HepG2 (cell line): Measurements from ENCODE around the gene ANKRD66. TPM values are rescaled to one million over a fixed set of nuclear protein-coding genes. Genes with fewer than 3 reads are reported as not detected.

Experiments
- ATAC-seq: fragments of 200-7000 bp; cut with Tn5 transposase; 3 replicates; pipeline ENCODE4 v1.9.1; 2020; ENCODE audit warnings: mild to moderate bottlenecking, moderate library complexity
- BruUV-seq: library from RNA; stranded (reverse); fragments of 400-500 nt; replicated peaks from 2 replicates; lab custom pipeline; 2021; lab: Mats Ljungman, UMichigan
- CTCF ChIA-PET: fragments of 300-600 bp; formaldehyde crosslinking; extraction: SDS; loops from one replicate; lab custom pipeline; 2021; ENCODE audit warnings: low total read pairs, inconsistent platforms, low intra/inter-chr PET ratio; lab: Yijun Ruan, JAX
- POLR2A ChIA-PET: fragments of 350-600 bp; sonication (Branson Sonifier 250); formaldehyde crosslinking; loops from one replicate; lab custom pipeline; 2020; ENCODE audit warnings: antibody characterized with exemption, inconsistent platforms; lab: Yijun Ruan, JAX
- DNase-seq: peaks from one replicate; pipeline ENCODE4 v3.0.0-alpha.2; 2015; ENCODE audit warnings: low spot score
- FAIRE-seq: peaks from 3 replicates; lab custom pipeline; 2011; peaks lifted over from hg19 to GRCh38; lab: Jason Lieb, UNC
- H2AFZ ChIP-seq: one replicate; pipeline ENCODE4 v1.6.1; 2011; ENCODE audit warnings: low read length, inconsistent platforms
- H3K27ac ChIP-seq: fragments of 300-600 bp; 3 replicates; pipeline ENCODE4 v1.8.0; 2011; ENCODE audit warnings: mixed run types, mild to moderate bottlenecking, mixed read lengths, low read length, inconsistent platforms; ENCODE audit not compliant: insufficient read depth; ENCODE audit errors: extremely low read length
- H3K27me3 ChIP-seq, 2 experiments: fragments of 200-600 bp in 1 of 2; 2 replicates in 1 of 2; 3 replicates in 1 of 2; pipeline versions ENCODE4 v1.6.0 to v1.8.0; 2011; ENCODE audit warnings: low read length in 2 of 2, mild to moderate bottlenecking in 2 of 2, moderate library complexity in 2 of 2, inconsistent platforms in 1 of 2; ENCODE audit not compliant: insufficient read depth in 2 of 2, control insufficient read depth in 1 of 2
- H3K36me3 ChIP-seq, 2 experiments: fragments of 200-600 bp in 1 of 2; replicated peaks in 1 of 2; 2 replicates in 1 of 2; 3 replicates in 1 of 2; pipeline versions ENCODE4 v1.5.1 to v1.8.0; 2011; ENCODE audit warnings: low read length in 2 of 2, inconsistent platforms in 1 of 2; ENCODE audit not compliant: insufficient read depth in 2 of 2, control insufficient read depth in 1 of 2
- H3K4me1 ChIP-seq: 2 replicates; pipeline ENCODE4 v1.5.1; 2012; ENCODE audit warnings: low read length, inconsistent platforms; ENCODE audit not compliant: insufficient read depth
- H3K4me2 ChIP-seq: 2 replicates; pipeline ENCODE4 v1.6.0; 2011; ENCODE audit warnings: low read depth, low read length, inconsistent platforms
- H3K4me3 ChIP-seq, 3 experiments: fragments of 200-600 bp in 1 of 3; sonication (generic), shearing (Covaris generic) in 1 of 3; replicated peaks in 1 of 3; 2 replicates each; pipeline ENCODE4 v1.5.1; 2011 to 2016; ENCODE audit warnings: low read length in 3 of 3, inconsistent platforms in 2 of 3, low read depth in 2 of 3, mild to moderate bottlenecking in 2 of 3, control low read depth in 1 of 3, mixed read lengths in 1 of 3; ENCODE audit not compliant: insufficient read depth in 1 of 3
- H3K79me2 ChIP-seq: one replicate; pipeline ENCODE4 v1.6.1; 2011; ENCODE audit warnings: low read length, inconsistent platforms; ENCODE audit not compliant: insufficient read depth
- H3K9ac ChIP-seq: 2 replicates; pipeline ENCODE4 v1.6.0; 2011; ENCODE audit warnings: mild to moderate bottlenecking, low read depth, low read length, inconsistent platforms; ENCODE audit not compliant: insufficient read depth
- H3K9me3 ChIP-seq: 2 replicates; pipeline ENCODE4 v1.5.1; 2012; ENCODE audit warnings: mild to moderate bottlenecking, low read length
- H4K20me1 ChIP-seq: 2 replicates; pipeline ENCODE4 v1.6.0; 2011; ENCODE audit warnings: inconsistent platforms, mild to moderate bottlenecking, low read length, moderate library complexity; ENCODE audit not compliant: insufficient read depth
- KLF13 ChIP-seq: sonication (generic); formaldehyde crosslinking; IDR thresholded peaks from 2 replicates; pipeline ENCODE4 v1.4.0; 2020; ENCODE audit warnings: mild to moderate bottlenecking, missing genetic modification reagents
- NKX3-1 ChIP-seq: sonication (generic); formaldehyde crosslinking; IDR thresholded peaks from 2 replicates; pipeline ENCODE4 v1.5.0; 2020; ENCODE audit warnings: missing genetic modification reagents
- SP5 ChIP-seq: IDR thresholded peaks from 2 replicates; pipeline ENCODE4 v1.6.1; 2016; ENCODE audit warnings: low read depth, borderline replicate concordance
- SRF ChIP-seq: IDR thresholded peaks from 2 replicates; pipeline ENCODE4 v1.6.1; 2011; ENCODE audit warnings: mild to moderate bottlenecking, low read depth, low read length, moderate library complexity
- ZNF20 ChIP-seq: sonication (generic); formaldehyde crosslinking; IDR thresholded peaks from 2 replicates; pipeline ENCODE4 v1.4.0; 2020; ENCODE audit warnings: mild to moderate bottlenecking, moderate library complexity, missing genetic modification reagents
- ZNF224 ChIP-seq: sonication (generic); formaldehyde crosslinking; IDR thresholded peaks from 2 replicates; pipeline ENCODE4 v1.5.0; 2020; ENCODE audit warnings: mild to moderate bottlenecking, missing genetic modification reagents
- ZNF383 ChIP-seq: sonication (generic); formaldehyde crosslinking; IDR thresholded peaks from 2 replicates; pipeline ENCODE4 v1.4.0; 2020; ENCODE audit warnings: missing genetic modification reagents, mild to moderate bottlenecking, borderline replicate concordance
- WGBS: methylation state at CpG from one replicate; pipeline ENCODE4 v1.1.6; 2017; ENCODE audit warnings: low lambda C conversion rate; 5-methylcytosine and 5-hydroxymethylcytosine counted together
- in situ Hi-C: cut with HindIII; loops from 2 replicates; pipeline ENCODE4 v1.10.0; 2017; ENCODE audit warnings: low pct_unique_long_range_greater_than_20kb; ENCODE audit not compliant: extremely low pct_ligation_motif_present
- intact Hi-C: fragments of 100-400 bp; cut with micrococcal nuclease; formaldehyde crosslinking; loops from one replicate; pipeline ENCODE4 v1.10.0; 2022; ENCODE audit not compliant: unreplicated experiment
- polyA plus RNA-seq, 8 experiments: library from polyadenylated mRNA; depleted of rRNA in 3 of 8; stranded (reverse) in 7 of 8; unstranded in 1 of 8; fragments of >200 nt; fragmentation: Illumina TruSeq in 4 of 8; extraction: Trizol in 4 of 8; gene quantifications; 2 replicates each; pipeline versions ENCODE4 v1.2.1 to v1.2.3, GENCODE V29; 2011 to 2016; ENCODE audit warnings: low read depth in 4 of 8, missing spikeins in 1 of 8, mixed read lengths in 1 of 8; ENCODE audit not compliant: insufficient read depth in 1 of 8
- total RNA-seq, 5 experiments: library from RNA; depleted of rRNA; stranded (reverse); fragments of >200 nt; fragmentation: Illumina TruSeq; extraction: Trizol; gene quantifications; 2 replicates each; pipeline ENCODE4 v1.2.3, GENCODE V29; 2016; ENCODE audit warnings: low read depth in 1 of 5
- TF ChIP-seq, protein P1 (sequence below): sonication (generic); formaldehyde crosslinking; IDR thresholded peaks from 2 replicates; pipeline ENCODE4 v1.4.0; 2020; ENCODE audit warnings: missing genetic modification reagents
- TF ChIP-seq, protein P2 (sequence below): IDR thresholded peaks from 2 replicates; pipeline ENCODE4 v1.6.1; 2016; ENCODE audit warnings: missing biosample characterization, missing genetic modification reagents, low read depth
- TF ChIP-seq, protein P3 (sequence below): sonication (generic); formaldehyde crosslinking; IDR thresholded peaks from 2 replicates; pipeline ENCODE4 v1.4.0; 2020; ENCODE audit warnings: missing genetic modification reagents
- TF ChIP-seq, protein P4 (sequence below): IDR thresholded peaks from 2 replicates; pipeline ENCODE4 v1.6.1; 2016; ENCODE audit warnings: mild to moderate bottlenecking, missing biosample characterization, missing genetic modification reagents
- TF ChIP-seq, protein P5 (sequence below): sonication (generic); formaldehyde crosslinking; IDR thresholded peaks from 2 replicates; pipeline ENCODE4 v1.5.1; 2020; ENCODE audit warnings: missing genetic modification reagents, mild to moderate bottlenecking, borderline replicate concordance
- TF ChIP-seq, protein P6 (sequence below): conservative IDR thresholded peaks from 2 replicates; pipeline ENCODE4 v1.6.1; 2018; ENCODE audit warnings: missing genetic modification reagents

ANKRD66 gene
- total and polyA plus RNA-seq, 2 of the 13 experiments (the other 11 are each of a cell fraction or from before 2014, with no cell fraction given) = not detected

DNA sequence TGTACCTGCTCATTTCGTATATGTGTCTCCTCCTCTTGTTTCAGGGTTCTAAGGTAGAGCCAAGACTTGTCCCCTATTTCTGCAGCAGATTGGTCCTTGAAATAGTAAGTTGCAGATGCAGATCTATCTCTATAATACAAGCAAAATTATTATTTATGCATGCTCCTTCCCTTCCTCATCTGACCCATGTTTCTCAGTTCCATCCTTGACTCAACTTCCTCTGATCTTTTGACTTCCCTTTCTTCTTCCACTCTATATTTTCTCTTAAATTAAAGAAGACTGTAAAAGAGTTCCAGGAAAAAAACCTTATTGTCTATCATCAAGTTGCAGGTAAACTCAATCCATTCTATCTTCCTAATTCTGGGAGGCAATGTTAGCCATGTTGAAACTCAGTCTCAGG lies 35.2 kb upstream of the ANKRD66 start:
- H3K4me2 ChIP-seq = no peak overlapping the region
- POLR2A ChIA-PET = no interaction called here
- CTCF ChIA-PET = no interaction called here
- FAIRE-seq (no peak), ATAC-seq (no peak), DNase-seq (no peak)
- H3K4me3 ChIP-seq = no peak overlapping the region
- no peaks in the 10 kb centered on the region for H3K4me1 ChIP-seq
- H4K20me1 ChIP-seq = no peaks in the 10 kb centered on the region
- H3K27ac ChIP-seq = no peak overlapping the region
- in situ Hi-C loops = no loop called here
- H3K9ac ChIP-seq = no peak overlapping the region
- H2AFZ ChIP-seq = no peak overlapping the region
- H3K79me2 ChIP-seq = no peaks in the 10 kb centered on the region
- H3K36me3 ChIP-seq = no peaks in the 10 kb centered on the region
- H3K9me3 ChIP-seq = no peaks in the 10 kb centered on the region
- BruUV-seq = no TSS peak
- no peak for TF ChIP-seq NKX3-1 (CRISPR knock-in tag)
- TF ChIP-seq SRF = no peak
- TF ChIP-seq, protein P1, sequence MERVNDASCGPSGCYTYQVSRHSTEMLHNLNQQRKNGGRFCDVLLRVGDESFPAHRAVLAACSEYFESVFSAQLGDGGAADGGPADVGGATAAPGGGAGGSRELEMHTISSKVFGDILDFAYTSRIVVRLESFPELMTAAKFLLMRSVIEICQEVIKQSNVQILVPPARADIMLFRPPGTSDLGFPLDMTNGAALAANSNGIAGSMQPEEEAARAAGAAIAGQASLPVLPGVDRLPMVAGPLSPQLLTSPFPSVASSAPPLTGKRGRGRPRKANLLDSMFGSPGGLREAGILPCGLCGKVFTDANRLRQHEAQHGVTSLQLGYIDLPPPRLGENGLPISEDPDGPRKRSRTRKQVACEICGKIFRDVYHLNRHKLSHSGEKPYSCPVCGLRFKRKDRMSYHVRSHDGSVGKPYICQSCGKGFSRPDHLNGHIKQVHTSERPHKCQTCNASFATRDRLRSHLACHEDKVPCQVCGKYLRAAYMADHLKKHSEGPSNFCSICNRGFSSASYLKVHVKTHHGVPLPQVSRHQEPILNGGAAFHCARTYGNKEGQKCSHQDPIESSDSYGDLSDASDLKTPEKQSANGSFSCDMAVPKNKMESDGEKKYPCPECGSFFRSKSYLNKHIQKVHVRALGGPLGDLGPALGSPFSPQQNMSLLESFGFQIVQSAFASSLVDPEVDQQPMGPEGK (CRISPR knock-in tag) = no peak
- no peak for TF ChIP-seq ZNF20
- TF ChIP-seq SP5 = no peak
- no peak for TF ChIP-seq KLF13 (CRISPR knock-in tag)
- H3K27me3 ChIP-seq = no peaks in the 10 kb centered on the region
- WGBS = 0% methylated on average over 1 of the region's 1 CpG
- intact Hi-C loops = no loop called here

DNA sequence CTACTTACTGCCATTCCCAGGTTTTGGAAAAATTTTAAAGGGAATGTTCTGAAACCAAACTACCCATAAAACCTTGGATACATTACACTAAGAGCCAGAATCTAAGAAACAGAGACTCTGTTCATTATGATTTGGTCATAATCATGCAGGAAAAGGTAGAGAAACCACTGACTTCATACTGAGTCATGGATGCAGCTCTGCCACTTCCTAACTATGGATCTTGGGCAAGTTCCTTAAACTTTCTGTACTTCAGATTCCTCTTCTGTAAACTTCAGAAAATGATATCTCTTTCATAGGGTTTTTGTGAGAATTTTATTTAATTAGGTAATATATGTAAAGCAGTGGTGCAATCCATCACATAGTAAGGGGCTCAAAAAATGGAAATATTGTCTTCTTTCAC lies 31.6 kb upstream of the ANKRD66 start:
- FAIRE-seq (no peak), DNase-seq (no peak), ATAC-seq (no peak)
- no peak overlapping the region for H3K27ac ChIP-seq
- no peak overlapping the region for H3K9ac ChIP-seq
- CTCF ChIA-PET = no interaction called here
- H2AFZ ChIP-seq = no peak overlapping the region
- no peaks in the 10 kb centered on the region for H3K27me3 ChIP-seq
- H3K4me2 ChIP-seq = no peak overlapping the region
- intact Hi-C loops = no loop called here
- no peaks in the 10 kb centered on the region for H3K4me1 ChIP-seq
- H3K36me3 ChIP-seq = no peaks in the 10 kb centered on the region
- no TSS peak for BruUV-seq
- H4K20me1 ChIP-seq = no peaks in the 10 kb centered on the region
- in situ Hi-C loops = no loop called here
- H3K9me3 ChIP-seq = no peaks in the 10 kb centered on the region
- H3K4me3 ChIP-seq = no peak overlapping the region
- POLR2A ChIA-PET = no interaction called here
- H3K79me2 ChIP-seq = no peaks in the 10 kb centered on the region
- TF ChIP-seq, protein P2, sequence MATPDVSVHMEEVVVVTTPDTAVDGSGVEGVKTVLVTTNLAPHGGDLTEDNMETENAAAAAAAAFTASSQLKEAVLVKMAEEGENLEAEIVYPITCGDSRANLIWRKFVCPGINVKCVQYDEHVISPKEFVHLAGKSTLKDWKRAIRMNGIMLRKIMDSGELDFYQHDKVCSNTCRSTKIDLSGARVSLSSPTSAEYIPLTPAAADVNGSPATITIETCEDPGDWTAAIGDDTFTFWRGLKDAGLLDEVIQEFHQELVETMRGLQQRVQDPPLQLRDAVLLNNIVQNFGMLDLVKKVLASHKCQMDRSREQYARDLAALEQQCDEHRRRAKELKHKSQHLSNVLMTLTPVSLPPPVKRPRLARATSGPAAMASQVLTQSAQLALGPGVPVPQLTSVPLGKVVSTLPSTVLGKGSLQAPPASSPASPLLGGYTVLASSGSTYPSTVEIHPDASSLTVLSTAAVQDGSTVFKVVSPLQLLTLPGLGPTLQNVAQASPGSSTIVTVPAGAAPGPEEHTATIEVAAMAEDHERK (CRISPR knock-in tag) = no peak
- TF ChIP-seq, protein P3, sequence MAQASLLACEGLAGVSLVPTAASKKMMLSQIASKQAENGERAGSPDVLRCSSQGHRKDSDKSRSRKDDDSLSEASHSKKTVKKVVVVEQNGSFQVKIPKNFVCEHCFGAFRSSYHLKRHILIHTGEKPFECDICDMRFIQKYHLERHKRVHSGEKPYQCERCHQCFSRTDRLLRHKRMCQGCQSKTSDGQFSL (CRISPR knock-in tag) = no peak
- TF ChIP-seq ZNF224 (CRISPR knock-in tag) (no peak), ZNF383 (no peak), NKX3-1 (CRISPR knock-in tag) (no peak)
- TF ChIP-seq, protein P4, sequence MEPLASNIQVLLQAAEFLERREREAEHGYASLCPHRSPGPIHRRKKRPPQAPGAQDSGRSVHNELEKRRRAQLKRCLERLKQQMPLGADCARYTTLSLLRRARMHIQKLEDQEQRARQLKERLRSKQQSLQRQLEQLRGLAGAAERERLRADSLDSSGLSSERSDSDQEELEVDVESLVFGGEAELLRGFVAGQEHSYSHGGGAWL = no peak
- TF ChIP-seq, protein P5, sequence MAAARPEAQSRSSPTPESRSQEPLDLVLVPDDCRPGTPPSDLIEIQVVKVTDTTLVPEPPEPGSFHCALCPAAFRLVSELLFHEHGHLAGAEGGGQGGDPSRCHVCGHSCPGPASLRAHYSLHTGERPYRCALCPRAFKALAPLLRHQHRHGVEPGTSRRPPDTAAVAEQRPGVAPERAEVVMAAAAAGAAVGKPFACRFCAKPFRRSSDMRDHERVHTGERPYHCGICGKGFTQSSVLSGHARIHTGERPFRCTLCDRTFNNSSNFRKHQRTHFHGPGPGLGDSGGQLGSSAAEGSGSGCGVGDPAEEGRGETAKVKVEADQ (CRISPR knock-in tag) = no peak
- TF ChIP-seq, protein P6, sequence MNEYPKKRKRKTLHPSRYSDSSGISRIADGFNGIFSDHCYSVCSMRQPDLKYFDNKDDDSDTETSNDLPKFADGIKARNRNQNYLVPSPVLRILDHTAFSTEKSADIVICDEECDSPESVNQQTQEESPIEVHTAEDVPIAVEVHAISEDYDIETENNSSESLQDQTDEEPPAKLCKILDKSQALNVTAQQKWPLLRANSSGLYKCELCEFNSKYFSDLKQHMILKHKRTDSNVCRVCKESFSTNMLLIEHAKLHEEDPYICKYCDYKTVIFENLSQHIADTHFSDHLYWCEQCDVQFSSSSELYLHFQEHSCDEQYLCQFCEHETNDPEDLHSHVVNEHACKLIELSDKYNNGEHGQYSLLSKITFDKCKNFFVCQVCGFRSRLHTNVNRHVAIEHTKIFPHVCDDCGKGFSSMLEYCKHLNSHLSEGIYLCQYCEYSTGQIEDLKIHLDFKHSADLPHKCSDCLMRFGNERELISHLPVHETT = no peak
